Stimulated activated CD4-positive, alpha-beta T cell treated with anti-CD3 and anti-CD28 coated beads, Interleukin-1b, Interleukin-23, amount 100 ng/mL, for 24 hours (primary cell): Measurements from ENCODE around the gene NEO1.

Experiments
- DNase-seq, 4 experiments: peaks; one replicate each; pipeline ENCODE4 v3.0.0-alpha.2; 2020; ENCODE audit warnings: low read depth in 4 of 4, low spot score in 1 of 4

The NEO1 gene

DNA sequence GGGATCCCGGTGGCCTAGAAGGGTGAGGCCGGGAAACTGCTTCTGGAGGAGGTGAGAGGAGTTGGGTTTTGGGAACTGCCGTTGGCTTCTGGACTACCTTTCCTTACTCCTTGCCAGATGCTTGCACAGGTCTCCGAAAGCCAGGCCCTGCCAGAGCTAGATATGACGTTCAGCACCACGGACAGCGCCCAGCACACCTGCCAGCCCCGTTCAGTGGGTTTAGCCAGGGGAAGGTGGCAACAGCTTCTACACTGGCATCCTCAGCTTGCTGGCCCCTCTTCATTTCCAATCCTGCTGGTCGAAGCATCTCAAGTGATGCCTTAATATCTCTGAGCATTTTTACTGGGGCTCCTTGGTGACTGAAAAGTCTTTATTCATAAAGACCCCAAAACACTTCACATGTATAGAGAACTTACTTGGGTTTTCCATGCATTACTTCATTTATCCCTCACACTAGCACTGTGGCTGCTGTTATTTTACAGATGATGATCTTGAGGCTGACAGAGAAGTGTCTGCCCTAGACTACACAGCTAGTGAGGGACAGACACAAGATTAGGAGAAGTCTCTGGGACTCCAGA, 294.6 kb downstream of the NEO1 start:
- DNase-seq, result peak; percentile 12 to 50 (median 20)

DNA sequence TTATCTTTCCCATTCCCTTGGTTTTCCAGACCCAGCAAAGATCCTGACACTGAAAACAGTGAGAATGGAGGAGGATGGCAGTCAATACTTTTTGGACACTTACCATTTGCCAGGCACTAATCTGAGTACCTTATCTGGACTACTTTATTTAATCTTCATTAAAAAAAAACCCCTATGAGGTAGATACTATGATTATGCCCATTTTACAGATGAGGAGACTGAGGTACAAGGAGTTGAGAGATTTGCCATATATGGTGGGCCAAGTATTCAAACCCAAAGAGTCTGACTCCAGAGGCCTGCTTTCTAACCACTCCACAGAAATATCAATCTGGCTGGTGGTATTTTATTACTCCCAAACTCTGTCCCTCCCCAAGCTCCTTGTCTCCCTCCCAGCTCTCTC, 296.9 kb downstream of the NEO1 start:
- no peak for DNase-seq

- no peak for DNase-seq
Measured at GRCh38 chr15:73352082-73352481, 299.8 kb downstream of the NEO1 start.

- DNase-seq, result no peak
Measured at GRCh38 chr15:73353734-73354133, 301.5 kb downstream of the NEO1 start.

GRCh38 chr15:73354241-73354640, 302.0 kb downstream of the NEO1 start:
- DNase-seq, result no peak
